Astrocyte of the spinal cord (primary cell): ENCODE data around the gene DOCK4.

Experiments used
- DNase-seq: peaks from one replicate; pipeline ENCODE4 v3.0.0; 2011; ENCODE audit warnings: low read depth, low spot score
- H3K4me3 ChIP-seq: 2 replicates; pipeline ENCODE4 v1.5.1; 2011; ENCODE audit warnings: low read depth, mild to moderate bottlenecking, low read length, moderate library complexity
- CTCF ChIP-seq: IDR thresholded peaks from 2 replicates; pipeline ENCODE4 v1.5.1; 2012; ENCODE audit warnings: low read depth, mild to moderate bottlenecking, low read length, inconsistent platforms
- in situ Hi-C: cut with HindIII; loops from 2 replicates; pipeline ENCODE4 v1.10.0; 2017; ENCODE audit warnings: low sequenced_read_pairs

The DOCK4 gene

GRCh38 chr7:112186300-112186699 lies 19.9 kb downstream of the DOCK4 start:
- no peak for TF ChIP-seq CTCF
- no peak overlapping the region for H3K4me3 ChIP-seq
- in situ Hi-C loops: no loop called here
- DNase-seq: no peak

GRCh38 chr7:112185005-112185834 lies 21.0 kb downstream of the DOCK4 start:
- no peak for DNase-seq
- in situ Hi-C loops: no loop called here
- TF ChIP-seq CTCF: no peak
- no peak overlapping the region for H3K4me3 ChIP-seq

GRCh38 chr7:112184455-112184854 lies 21.7 kb downstream of the DOCK4 start:
- no peak for DNase-seq
- in situ Hi-C loops: no loop called here

GRCh38 chr7:112183266-112183665 lies 22.9 kb downstream of the DOCK4 start:
- in situ Hi-C loops: no loop called here
- H3K4me3 ChIP-seq: no peak overlapping the region
- DNase-seq: no peak
- no peak for TF ChIP-seq CTCF

More at GRCh38 chr7:112184455-112184854, 21.7 kb downstream of the DOCK4 start:
- TF ChIP-seq CTCF: no peak
- H3K4me3 ChIP-seq: no peak overlapping the region

- TF ChIP-seq CTCF: no peak
- in situ Hi-C loops: no loop called here
- no peak for DNase-seq
- no peak overlapping the region for H3K4me3 ChIP-seq
Measured at GRCh38 chr7:112182749-112183148, 23.4 kb downstream of the DOCK4 start.

GRCh38 chr7:112180223-112180622 lies 26.0 kb downstream of the DOCK4 start:
- TF ChIP-seq CTCF: no peak
- H3K4me3 ChIP-seq: no peak overlapping the region
- in situ Hi-C loops: no loop called here
- no peak for DNase-seq
